Pancreas (tissue), 10 donors: ENCODE data around the gene UBE3B. TPM values are rescaled to one million over a fixed set of nuclear protein-coding genes. Genes with fewer than 3 reads are reported as not detected.

Source experiments
- ATAC-seq, 4 donors: fragments of 200-7000 bp; cut with Tn5 transposase; one replicate each; pipeline versions ENCODE4 v1.8.0 to v1.9.1; 2020; ENCODE audit warnings: mild to moderate bottlenecking in 4 of 4, moderate library complexity in 4 of 4
- DNase-seq, 6 donors: peaks; one replicate each; pipeline ENCODE4 v3.0.0-alpha.2; 2020
- FAIRE-seq: peaks from 2 replicates; lab custom pipeline; 2012; peaks lifted over from hg19 to GRCh38; lab: Jason Lieb, UNC
- H3K27ac ChIP-seq, 4 donors: fragments of 200-600 bp; sonication (generic); 1 replicate in 3 of 4; 2 replicates in 1 of 4; pipeline versions ENCODE4 v1.5.0 to v1.8.0; 2020
- H3K27me3 ChIP-seq, 4 donors: fragments of 200-600 bp; one replicate each; pipeline ENCODE4 v1.8.0; 2021
- H3K36me3 ChIP-seq, 3 donors: fragments of 200-600 bp; sonication (generic) in 1 of 3; one replicate each; pipeline versions ENCODE4 v1.5.0 to v1.8.0; 2020 to 2021
- H3K4me1 ChIP-seq, 3 donors: fragments of 200-600 bp; one replicate each; pipeline ENCODE4 v1.8.0; 2021
- H3K4me3 ChIP-seq, 4 donors: fragments of 200-600 bp; sonication (generic) in 2 of 4; one replicate each; pipeline versions ENCODE4 v1.5.0 to v1.8.0; 2020 to 2021
- H3K9me3 ChIP-seq, 4 donors: fragments of 200-600 bp; one replicate each; pipeline ENCODE4 v1.8.0; 2021
- WGBS, 2 donors: extraction: QIAGEN DNeasy Blood & Tissue Kit; methylation state at CpG; one replicate each; pipeline ENCODE4 v1.1.7; 2013; 5-methylcytosine and 5-hydroxymethylcytosine counted together
- intact Hi-C, 3 donors: fragments of 100-400 bp; cut with DNase I; formaldehyde crosslinking; loops; one replicate each; pipeline versions ENCODE4 v1.11.1 to v1.14.2; 2022
- polyA plus RNA-seq, 2 donors: library from polyadenylated mRNA; stranded (reverse); fragments of 200-250 nt; gene quantifications; one replicate each; pipeline ENCODE4 v1.2.3, GENCODE V29; 2013
- total RNA-seq, 6 donors: library from RNA; stranded (reverse); fragmentation: NEBNext Ultra II Directional in 4 of 6; extraction: Animal tissue kit (Norgen Biotek cat#: 25700) in 4 of 6; gene quantifications; one replicate each; pipeline versions ENCODE4 v1.2.1 to v1.2.4, GENCODE V29; 2021 to 2023
- TF ChIP-seq, protein P1 (sequence below), 4 donors: fragments of 200-600 bp; sonication (generic) in 3 of 4; IDR thresholded peaks; one replicate each; pipeline versions ENCODE4 v1.5.0 to v1.8.0; 2021; ENCODE audit warnings: antibody characterized with exemption in 4 of 4
- donor health status: healthy with polysubstance abuse.
- donor health status: DM: no; HTN: no; CAD: no; lungs with moderate emphysema.
- donor health status: DM: no; HTN: no; CAD: no.
- donor health status: control.
- donor health status: control.
- donor health status: Bipolar disorder and iron deficiency.
- donor health status: DM: yes; HTN: yes; CAD: no.
- donor health status: DM: no; HTN: no; CAD: no.
- donor health status: DM: no; HTN: no; CAD: no.
- donor health status: DM: yes; HTN: yes; CAD: no.

Gene UBE3B
- total and polyA plus RNA-seq, 8 donors = 9.8 to 25.6 (median 13.8) TPM

GRCh38 chr12:109496306-109496705, 18.9 kb downstream of the UBE3B start:
- no peak overlapping the region for H3K4me3 ChIP-seq
- no peak overlapping the region for H3K27ac ChIP-seq
- TF ChIP-seq, protein P1, sequence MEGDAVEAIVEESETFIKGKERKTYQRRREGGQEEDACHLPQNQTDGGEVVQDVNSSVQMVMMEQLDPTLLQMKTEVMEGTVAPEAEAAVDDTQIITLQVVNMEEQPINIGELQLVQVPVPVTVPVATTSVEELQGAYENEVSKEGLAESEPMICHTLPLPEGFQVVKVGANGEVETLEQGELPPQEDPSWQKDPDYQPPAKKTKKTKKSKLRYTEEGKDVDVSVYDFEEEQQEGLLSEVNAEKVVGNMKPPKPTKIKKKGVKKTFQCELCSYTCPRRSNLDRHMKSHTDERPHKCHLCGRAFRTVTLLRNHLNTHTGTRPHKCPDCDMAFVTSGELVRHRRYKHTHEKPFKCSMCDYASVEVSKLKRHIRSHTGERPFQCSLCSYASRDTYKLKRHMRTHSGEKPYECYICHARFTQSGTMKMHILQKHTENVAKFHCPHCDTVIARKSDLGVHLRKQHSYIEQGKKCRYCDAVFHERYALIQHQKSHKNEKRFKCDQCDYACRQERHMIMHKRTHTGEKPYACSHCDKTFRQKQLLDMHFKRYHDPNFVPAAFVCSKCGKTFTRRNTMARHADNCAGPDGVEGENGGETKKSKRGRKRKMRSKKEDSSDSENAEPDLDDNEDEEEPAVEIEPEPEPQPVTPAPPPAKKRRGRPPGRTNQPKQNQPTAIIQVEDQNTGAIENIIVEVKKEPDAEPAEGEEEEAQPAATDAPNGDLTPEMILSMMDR (IDR thresholded peaks at IDR 0.05) = no peak
- intact Hi-C loops = no loop called here
- peaks cover 0 to 57% (median 0%) of the 10 kb centered on the region in 3 donors for H3K36me3 ChIP-seq
- FAIRE-seq (no peak), DNase-seq (no peak), ATAC-seq (no peak)
- no peaks in the 10 kb centered on the region for H3K9me3 ChIP-seq
- no peaks in the 10 kb centered on the region for H3K27me3 ChIP-seq
- H3K4me1 ChIP-seq = no peaks in the 10 kb centered on the region

GRCh38 chr12:109497675-109498074, 20.2 kb downstream of the UBE3B start:
- DNase-seq = no peak
- Histone ChIP-seq H3K36me3 (peaks cover 0 to 68% (median 6%) of the 10 kb centered on the region in 3 donors), H3K9me3 (no peaks in the 10 kb centered on the region), H3K4me3 (no peak overlapping the region), H3K4me1 (no peaks in the 10 kb centered on the region), H3K27ac (no peak overlapping the region), H3K27me3 (no peaks in the 10 kb centered on the region)
- no peak for FAIRE-seq
- TF ChIP-seq, protein P1 (IDR thresholded peaks at IDR 0.05) = no peak
- ATAC-seq = no peak
- intact Hi-C loops = no loop called here
- 91 to 95% methylated on average over 7 of the region's 7 CpGs for WGBS, 2 donors

GRCh38 chr12:109500406-109501185, 23.2 kb downstream of the UBE3B start:
- intact Hi-C loops = no loop called here
- ATAC-seq (no peak), FAIRE-seq (no peak), DNase-seq (no peak)
- WGBS, 2 donors = 88 to 89% methylated on average over 9 of the region's 9 CpGs
- TF ChIP-seq, protein P1 (IDR thresholded peaks at IDR 0.05) = no peak
- peaks cover 15 to 74% (median 18%) of the 10 kb centered on the region in 3 donors for H3K36me3 ChIP-seq
- H3K4me3 ChIP-seq = no peak overlapping the region
- no peaks in the 10 kb centered on the region for H3K9me3 ChIP-seq
- H3K4me1 ChIP-seq = no peaks in the 10 kb centered on the region
- no peak overlapping the region for H3K27ac ChIP-seq
- H3K27me3 ChIP-seq = no peaks in the 10 kb centered on the region

DNA sequence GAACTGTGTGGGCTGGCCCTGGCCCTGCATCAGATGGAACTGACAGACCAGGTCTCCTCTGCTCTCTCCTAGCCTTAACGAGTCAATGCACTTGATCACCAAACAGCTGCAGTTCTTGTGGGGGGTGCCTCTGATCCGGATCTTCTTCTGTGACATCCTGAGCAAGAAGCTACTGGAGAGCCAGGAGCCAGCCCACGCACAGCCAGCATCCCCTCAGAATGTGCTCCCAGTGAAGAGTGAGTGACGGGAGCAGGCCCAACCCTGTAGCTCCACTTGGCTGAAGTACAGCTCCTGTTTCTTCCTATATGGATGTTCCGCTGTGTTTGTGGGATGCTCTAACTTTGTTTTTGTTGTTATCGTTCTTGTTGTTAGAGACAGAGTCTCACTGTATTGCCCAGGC, 23.9 kb downstream of the UBE3B start:
- DNase-seq (no peak), ATAC-seq (no peak), FAIRE-seq (no peak)
- WGBS, 2 donors = 87 to 94% methylated on average over 6 of the region's 6 CpGs
- no peaks in the 10 kb centered on the region for H3K9me3 ChIP-seq
- no peak overlapping the region for H3K4me3 ChIP-seq
- H3K4me1 ChIP-seq = no peaks in the 10 kb centered on the region
- TF ChIP-seq, protein P1 (IDR thresholded peaks at IDR 0.05) = no peak
- H3K27ac ChIP-seq = no peak overlapping the region
- peaks cover 20 to 80% (median 22%) of the 10 kb centered on the region in 3 donors for H3K36me3 ChIP-seq
- H3K27me3 ChIP-seq = no peaks in the 10 kb centered on the region
- intact Hi-C loops = no loop called here

DNA sequence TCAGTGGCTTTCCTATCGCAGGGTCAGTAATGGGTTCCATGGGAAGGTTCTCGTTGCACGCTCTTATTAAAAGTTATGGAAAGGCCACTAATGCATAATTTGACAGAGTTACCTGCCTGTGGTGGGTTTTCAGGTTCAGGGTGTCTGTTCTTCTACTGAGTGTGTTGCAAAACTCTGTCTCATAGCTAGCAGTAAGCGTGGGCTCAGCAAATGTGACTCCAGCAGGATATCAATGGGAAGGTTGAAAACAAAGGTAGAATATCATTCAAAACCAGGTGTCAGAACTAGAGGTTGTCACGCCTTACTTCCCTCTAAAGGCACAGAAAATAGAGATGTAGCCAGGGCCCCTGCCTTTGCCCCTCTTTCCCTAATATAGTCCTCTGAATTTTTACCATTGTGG, 24.9 kb downstream of the UBE3B start:
- FAIRE-seq (no peak), DNase-seq (no peak), ATAC-seq (no peak)
- TF ChIP-seq, protein P1 (IDR thresholded peaks at IDR 0.05) = no peak
- H3K27ac ChIP-seq = no peak overlapping the region
- H3K9me3 ChIP-seq = no peaks in the 10 kb centered on the region
- 95 to 96% methylated on average over 5 of the region's 5 CpGs for WGBS, 2 donors
- peaks cover 20 to 90% (median 22%) of the 10 kb centered on the region in 3 donors for H3K36me3 ChIP-seq
- intact Hi-C loops = no loop called here
- H3K4me1 ChIP-seq = no peaks in the 10 kb centered on the region
- no peak overlapping the region for H3K4me3 ChIP-seq
- no peaks in the 10 kb centered on the region for H3K27me3 ChIP-seq
